Stimulated activated naive CD8-positive, alpha-beta T cell treated with anti-CD3 and anti-CD28 coated beads, Interleukin-15, Interleukin-2, amounts not matched to agents 100 ng/mL and 50 ng/mL, for 24 hours (primary cell): ENCODE data around the gene IRX4.

Experiments used
- H3K27ac Mint-ChIP-seq: one replicate; pipeline ENCODE4 v1.8.0; 2021; ENCODE audit warnings: mild to moderate bottlenecking, mixed read lengths
- H3K27me3 Mint-ChIP-seq: one replicate; pipeline ENCODE4 v1.8.0; 2021; ENCODE audit warnings: mixed read lengths
- H3K36me3 Mint-ChIP-seq: one replicate; pipeline ENCODE4 v1.8.0; 2021; ENCODE audit warnings: low read depth, mixed read lengths
- H3K4me1 Mint-ChIP-seq: one replicate; pipeline ENCODE4 v1.8.0; 2021; ENCODE audit warnings: low read depth, mixed read lengths
- H3K4me3 Mint-ChIP-seq: one replicate; pipeline ENCODE4 v1.8.0; 2021; ENCODE audit warnings: mild to moderate bottlenecking, mixed read lengths
- H3K9me3 Mint-ChIP-seq: one replicate; pipeline ENCODE4 v1.8.0; 2021; ENCODE audit warnings: mixed read lengths

IRX4 gene

GRCh38 chr5:1868886-1869475, 13.7 kb downstream of the IRX4 start:
- peaks cover 25% of the 10 kb centered on the region for H3K27me3 Mint-ChIP-seq
- H3K36me3 Mint-ChIP-seq, result no peaks in the 10 kb centered on the region
- H3K4me1 Mint-ChIP-seq, result no peaks in the 10 kb centered on the region
- H3K9me3 Mint-ChIP-seq, result no peaks in the 10 kb centered on the region
- no peak overlapping the region for H3K27ac Mint-ChIP-seq
- no peak overlapping the region for H3K4me3 Mint-ChIP-seq

GRCh38 chr5:1867815-1868143, 14.9 kb downstream of the IRX4 start:
- H3K27me3 Mint-ChIP-seq, result peaks cover 15% of the 10 kb centered on the region
- H3K27ac Mint-ChIP-seq, result no peak overlapping the region
- no peaks in the 10 kb centered on the region for H3K4me1 Mint-ChIP-seq
- H3K9me3 Mint-ChIP-seq, result no peaks in the 10 kb centered on the region
- no peak overlapping the region for H3K4me3 Mint-ChIP-seq
- H3K36me3 Mint-ChIP-seq, result no peaks in the 10 kb centered on the region

- Mint-ChIP-seq H3K4me1 (no peaks in the 10 kb centered on the region), H3K27ac (no peak overlapping the region), H3K36me3 (no peaks in the 10 kb centered on the region), H3K27me3 (peaks cover 13% of the 10 kb centered on the region), H3K9me3 (no peaks in the 10 kb centered on the region), H3K4me3 (no peak overlapping the region)
Observed at GRCh38 chr5:1867114-1867814, 15.5 kb downstream of the IRX4 start.

GRCh38 chr5:1865948-1866347, 16.8 kb downstream of the IRX4 start:
- Mint-ChIP-seq H3K27ac (no peak overlapping the region), H3K4me3 (no peak overlapping the region), H3K27me3 (peaks cover 13% of the 10 kb centered on the region), H3K9me3 (no peaks in the 10 kb centered on the region), H3K4me1 (no peaks in the 10 kb centered on the region), H3K36me3 (no peaks in the 10 kb centered on the region)

GRCh38 chr5:1865486-1865885, 17.2 kb downstream of the IRX4 start:
- Mint-ChIP-seq H3K27ac (no peak overlapping the region), H3K9me3 (no peaks in the 10 kb centered on the region), H3K27me3 (peaks cover 13% of the 10 kb centered on the region), H3K36me3 (no peaks in the 10 kb centered on the region), H3K4me1 (no peaks in the 10 kb centered on the region), H3K4me3 (no peak overlapping the region)

- no peaks in the 10 kb centered on the region for H3K36me3 Mint-ChIP-seq
- H3K4me3 Mint-ChIP-seq, result no peak overlapping the region
- no peak overlapping the region for H3K27ac Mint-ChIP-seq
- peaks cover 13% of the 10 kb centered on the region for H3K27me3 Mint-ChIP-seq
- no peaks in the 10 kb centered on the region for H3K9me3 Mint-ChIP-seq
- H3K4me1 Mint-ChIP-seq, result no peaks in the 10 kb centered on the region
Observed at GRCh38 chr5:1864896-1865440, 17.8 kb downstream of the IRX4 start.

GRCh38 chr5:1860949-1861348, 21.8 kb downstream of the IRX4 start:
- no peak overlapping the region for H3K4me3 Mint-ChIP-seq
- no peaks in the 10 kb centered on the region for H3K4me1 Mint-ChIP-seq
- no peaks in the 10 kb centered on the region for H3K36me3 Mint-ChIP-seq
- H3K27ac Mint-ChIP-seq, result no peak overlapping the region
- no peaks in the 10 kb centered on the region for H3K9me3 Mint-ChIP-seq
- H3K27me3 Mint-ChIP-seq, result peaks cover 9% of the 10 kb centered on the region

GRCh38 chr5:1860021-1860610, 22.6 kb downstream of the IRX4 start:
- no peak overlapping the region for H3K4me3 Mint-ChIP-seq
- no peaks in the 10 kb centered on the region for H3K36me3 Mint-ChIP-seq
- peaks cover 8% of the 10 kb centered on the region for H3K27me3 Mint-ChIP-seq
- no peak overlapping the region for H3K27ac Mint-ChIP-seq
- no peaks in the 10 kb centered on the region for H3K4me1 Mint-ChIP-seq
- H3K9me3 Mint-ChIP-seq, result no peaks in the 10 kb centered on the region

- H3K27ac Mint-ChIP-seq, result no peak overlapping the region
Observed at GRCh38 chr5:1859099-1859498, 23.6 kb downstream of the IRX4 start.

GRCh38 chr5:1858436-1858835, 24.3 kb downstream of the IRX4 start:
- H3K4me3 Mint-ChIP-seq, result no peak overlapping the region
- no peak overlapping the region for H3K27ac Mint-ChIP-seq
- H3K36me3 Mint-ChIP-seq, result no peaks in the 10 kb centered on the region
- no peaks in the 10 kb centered on the region for H3K9me3 Mint-ChIP-seq
- no peaks in the 10 kb centered on the region for H3K4me1 Mint-ChIP-seq
- peaks cover 13% of the 10 kb centered on the region for H3K27me3 Mint-ChIP-seq

More at GRCh38 chr5:1859099-1859498, 23.6 kb downstream of the IRX4 start:
- Mint-ChIP-seq H3K36me3 (no peaks in the 10 kb centered on the region), H3K27me3 (peaks cover 9% of the 10 kb centered on the region), H3K4me1 (no peaks in the 10 kb centered on the region), H3K9me3 (no peaks in the 10 kb centered on the region), H3K4me3 (no peak overlapping the region)

- Mint-ChIP-seq H3K9me3 (no peaks in the 10 kb centered on the region), H3K27me3 (peaks cover 22% of the 10 kb centered on the region), H3K27ac (no peak overlapping the region), H3K4me1 (no peaks in the 10 kb centered on the region), H3K36me3 (no peaks in the 10 kb centered on the region), H3K4me3 (no peak overlapping the region)
Observed at GRCh38 chr5:1857256-1857600, 25.5 kb downstream of the IRX4 start.

- Mint-ChIP-seq H3K36me3 (no peaks in the 10 kb centered on the region), H3K27ac (no peak overlapping the region), H3K9me3 (no peaks in the 10 kb centered on the region), H3K27me3 (peaks cover 25% of the 10 kb centered on the region), H3K4me1 (no peaks in the 10 kb centered on the region), H3K4me3 (no peak overlapping the region)
Observed at GRCh38 chr5:1856596-1857255, 26.0 kb downstream of the IRX4 start.

- Mint-ChIP-seq H3K27ac (no peak overlapping the region), H3K4me1 (no peaks in the 10 kb centered on the region), H3K4me3 (no peak overlapping the region), H3K27me3 (peaks cover 34% of the 10 kb centered on the region), H3K9me3 (no peaks in the 10 kb centered on the region), H3K36me3 (no peaks in the 10 kb centered on the region)
Observed at GRCh38 chr5:1855596-1855995, 27.1 kb downstream of the IRX4 start.

GRCh38 chr5:1855075-1855474, 27.6 kb downstream of the IRX4 start:
- H3K9me3 Mint-ChIP-seq, result no peaks in the 10 kb centered on the region
- H3K4me3 Mint-ChIP-seq, result no peak overlapping the region
- no peak overlapping the region for H3K27ac Mint-ChIP-seq
- H3K4me1 Mint-ChIP-seq, result no peaks in the 10 kb centered on the region
- H3K36me3 Mint-ChIP-seq, result no peaks in the 10 kb centered on the region
- peaks cover 40% of the 10 kb centered on the region for H3K27me3 Mint-ChIP-seq

GRCh38 chr5:1853531-1853930, 29.2 kb downstream of the IRX4 start:
- H3K36me3 Mint-ChIP-seq, result no peaks in the 10 kb centered on the region
- no peak overlapping the region for H3K27ac Mint-ChIP-seq
- H3K4me3 Mint-ChIP-seq, result no peak overlapping the region
- no peaks in the 10 kb centered on the region for H3K9me3 Mint-ChIP-seq
- no peaks in the 10 kb centered on the region for H3K4me1 Mint-ChIP-seq
- peaks cover 51% of the 10 kb centered on the region for H3K27me3 Mint-ChIP-seq
